Neural progenitor cell (in vitro differentiated cells): Measurements from ENCODE around the gene ACSM2B.

Experiments used
- CTCF ChIP-seq: fragments of 200-600 bp; sonication (generic); IDR thresholded peaks from 2 replicates; pipeline ENCODE4 v1.5.1; 2017; ENCODE audit warnings: antibody characterized with exemption, mild to moderate bottlenecking
- EZH2 ChIP-seq: fragments of 200-600 bp; sonication (generic); IDR thresholded peaks from 2 replicates; pipeline ENCODE4 v1.6.1; 2017; ENCODE audit warnings: antibody characterized with exemption, mild to moderate bottlenecking, moderate library complexity
- EZH2phosphoT487 ChIP-seq: fragments of 200-600 bp; sonication (generic); IDR thresholded peaks from 2 replicates; pipeline ENCODE4 v1.6.1; 2017; ENCODE audit warnings: antibody characterized with exemption

DNA sequence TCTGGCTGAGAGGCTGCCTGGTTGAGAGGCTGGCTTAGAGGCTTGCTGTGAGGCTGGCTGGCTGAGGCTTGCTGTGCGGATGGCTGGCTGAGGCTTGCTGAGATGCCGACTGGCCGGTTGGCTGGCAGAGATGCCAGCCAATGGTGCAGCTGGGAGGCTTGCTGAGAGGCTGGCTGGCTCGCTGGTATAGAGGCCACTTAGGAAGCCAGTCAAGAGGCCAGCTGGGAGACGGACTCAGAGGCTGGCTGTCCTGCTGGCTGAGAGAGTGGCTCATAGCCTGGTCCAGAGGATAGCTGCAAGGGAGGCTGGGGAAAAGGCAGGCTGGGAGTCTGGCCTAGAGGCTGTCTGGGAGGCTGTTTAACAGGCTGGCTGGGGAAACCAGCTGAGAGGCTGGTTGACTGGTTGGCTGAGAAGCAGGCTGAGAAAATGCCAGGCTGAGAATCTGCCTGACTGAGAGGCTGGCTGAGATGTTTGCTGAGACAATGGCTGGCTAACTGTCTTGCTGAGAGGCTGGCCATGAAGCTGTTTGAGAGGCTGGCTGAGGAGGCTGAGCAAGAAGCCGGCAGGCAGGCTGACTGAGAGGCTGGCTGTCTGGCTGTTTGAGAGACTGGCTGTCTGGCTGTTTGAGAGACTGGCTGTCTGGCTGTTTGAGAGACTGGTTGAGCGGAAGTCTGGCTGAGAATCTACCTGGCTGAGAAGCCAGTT is 37.5 kb upstream of the ACSM2B start:
- TF ChIP-seq CTCF (no peak), EZH2 (no peak), EZH2phosphoT487 (no peak)
